DMS153 (cell line): ENCODE data around the gene ETS2.
"Not testable (repeated sequence)": the region's sequence is repeated elsewhere in the genome, so short reads cannot be mapped to it uniquely, and the experiment has no call there.

Experiments used
- DNase-seq: peaks from one replicate; lab custom pipeline; 2025; lab: John Stamatoyannopoulos, UW

ETS2 gene

GRCh38 chr21:38818325-38818723 lies 12.6 kb downstream of the ETS2 start:
- no peak for DNase-seq

GRCh38 chr21:38819051-38819718 lies 13.5 kb downstream of the ETS2 start:
- no peak for DNase-seq

DNA sequence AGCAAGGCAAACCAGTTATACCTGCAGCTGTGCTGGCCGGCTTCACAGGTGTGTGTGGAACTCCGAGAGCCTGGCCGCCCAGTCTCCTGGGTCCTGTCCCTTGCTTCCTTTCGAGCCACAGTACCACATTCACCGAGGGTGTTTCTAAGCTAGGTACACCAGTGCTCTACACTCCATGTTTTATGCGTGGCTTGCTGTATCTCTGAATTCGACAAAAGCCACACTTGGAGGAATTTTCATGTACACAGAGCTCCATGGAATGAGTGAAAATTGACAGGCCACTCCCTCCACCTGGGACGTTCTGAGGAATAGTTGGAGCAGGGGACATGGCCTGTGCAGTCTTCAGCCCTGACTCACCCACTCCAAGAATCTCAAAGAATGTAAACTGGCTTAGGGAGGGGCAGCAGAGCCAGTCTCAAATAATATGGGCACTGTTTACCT lies 14.0 kb downstream of the ETS2 start:
- DNase-seq: no peak

- no peak for DNase-seq
Observed at GRCh38 chr21:38820471-38821239, 14.9 kb downstream of the ETS2 start.

- DNase-seq: no peak
Observed at GRCh38 chr21:38821248-38821647, 15.5 kb downstream of the ETS2 start.

- no peak for DNase-seq
Observed at GRCh38 chr21:38821959-38822682, 16.4 kb downstream of the ETS2 start.

- no peak for DNase-seq
Observed at GRCh38 chr21:38822778-38823238, 17.1 kb downstream of the ETS2 start.

DNA sequence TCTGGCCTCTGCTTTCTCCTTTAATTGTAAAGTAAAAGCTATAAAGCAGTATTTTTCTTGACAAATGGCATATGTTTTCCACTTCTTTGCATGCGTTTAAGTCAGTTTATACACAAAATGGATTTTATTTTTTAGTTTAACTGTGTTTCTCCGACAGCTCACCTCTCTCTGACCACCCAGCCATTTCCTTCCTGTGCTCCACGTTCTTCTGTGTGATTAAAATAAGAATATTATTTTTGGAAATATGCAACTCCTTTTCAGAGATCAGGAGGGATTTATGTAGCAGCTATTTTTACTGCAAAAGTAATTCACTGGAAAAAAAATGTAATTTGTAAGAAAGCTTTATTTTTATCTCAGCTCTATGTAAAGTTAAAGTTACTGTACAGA lies 18.0 kb downstream of the ETS2 start:
- no peak for DNase-seq

GRCh38 chr21:38824124-38824822 lies 18.5 kb downstream of the ETS2 start:
- DNase-seq: no peak

GRCh38 chr21:38825269-38825668 lies 19.5 kb downstream of the ETS2 start:
- no peak for DNase-seq

GRCh38 chr21:38825921-38826320 lies 20.2 kb downstream of the ETS2 start:
- DNase-seq: no peak

DNA sequence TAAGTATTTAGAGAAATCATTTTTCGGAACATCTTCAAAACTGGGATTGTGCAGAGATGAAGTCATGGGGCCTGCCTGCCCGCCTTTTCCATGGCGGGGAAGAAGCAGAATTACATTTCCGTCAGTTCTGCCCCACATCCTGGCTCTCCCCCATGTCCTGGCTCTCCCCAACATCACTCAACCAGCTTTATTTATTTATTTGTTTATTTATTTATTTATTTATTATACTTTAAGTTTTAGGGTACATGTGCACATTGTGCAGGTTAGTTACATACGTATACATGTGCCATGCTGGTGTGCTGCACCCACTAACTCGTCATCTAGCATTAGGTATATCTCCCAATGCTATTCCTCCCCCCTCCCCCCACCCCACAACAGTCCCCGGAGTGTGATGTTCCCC lies 22.4 kb downstream of the ETS2 start:
- not testable (repeated sequence) for DNase-seq

- DNase-seq: no peak
Observed at GRCh38 chr21:38830671-38831525, 25.2 kb downstream of the ETS2 start.

DNA sequence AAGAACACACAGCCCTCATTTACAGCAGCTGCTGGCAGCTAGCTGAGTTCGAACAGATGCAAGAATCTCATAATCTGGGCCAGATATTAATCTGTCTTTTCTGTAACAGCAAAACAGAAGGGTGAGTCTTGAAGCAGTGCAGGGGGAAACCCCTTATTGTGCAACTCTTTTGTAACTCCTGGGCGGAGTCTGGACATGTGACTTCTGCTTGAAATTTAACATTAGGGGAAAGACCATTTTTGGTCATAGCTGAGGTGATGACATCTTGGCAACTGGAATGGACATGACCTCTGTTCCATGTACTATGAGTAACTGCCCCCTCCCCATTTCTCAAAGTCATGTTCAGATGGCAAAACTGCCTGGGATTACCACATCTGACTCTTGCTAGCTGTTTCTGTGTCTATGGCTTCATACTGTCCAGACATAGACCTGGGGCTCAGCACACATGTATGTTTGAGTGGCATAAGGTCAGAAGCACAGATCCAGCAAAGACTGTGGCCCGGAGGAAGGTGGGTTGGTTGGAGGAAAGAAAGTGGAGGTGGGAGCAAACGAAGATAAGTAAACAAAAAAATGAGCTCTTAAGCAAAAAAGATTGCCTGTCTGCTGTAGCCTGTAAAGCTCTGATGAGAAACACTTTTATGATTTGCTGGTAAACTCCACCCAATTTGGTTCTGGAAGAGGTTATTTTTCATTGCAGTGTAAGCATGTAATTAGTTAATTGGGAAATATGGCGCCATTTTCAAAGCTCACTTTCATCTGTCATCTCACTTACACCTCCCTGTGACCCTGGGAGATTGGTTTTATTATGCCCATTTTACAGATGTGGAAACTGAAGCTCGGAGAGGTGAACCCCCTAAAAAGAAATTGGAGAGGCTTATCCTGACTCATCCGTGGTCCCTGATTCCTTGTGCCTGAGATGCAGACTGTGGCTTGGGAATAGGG lies 26.1 kb downstream of the ETS2 start:
- DNase-seq: no peak

GRCh38 chr21:38832664-38833063 lies 26.9 kb downstream of the ETS2 start:
- no peak for DNase-seq

DNA sequence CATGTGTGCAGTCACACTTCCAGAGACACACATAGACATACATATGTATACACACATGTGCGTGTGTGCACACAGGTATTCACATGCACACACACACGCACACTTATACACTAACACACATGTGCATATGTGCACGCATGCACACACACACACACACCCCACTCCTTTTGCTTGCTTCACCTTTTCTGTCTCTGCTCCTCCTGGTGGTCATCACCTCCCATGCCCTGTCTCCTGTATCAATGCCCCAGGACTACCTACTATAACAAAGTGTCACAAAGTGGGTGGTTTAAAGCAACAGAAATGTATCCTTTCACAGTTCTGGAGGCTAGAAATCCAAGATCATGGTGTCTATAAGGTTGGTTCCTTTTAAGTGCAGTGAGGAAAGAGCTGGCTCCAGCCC lies 27.4 kb downstream of the ETS2 start:
- DNase-seq: no peak

GRCh38 chr21:38834725-38835124 lies 29.0 kb downstream of the ETS2 start:
- DNase-seq: peak; percentile 75

DNA sequence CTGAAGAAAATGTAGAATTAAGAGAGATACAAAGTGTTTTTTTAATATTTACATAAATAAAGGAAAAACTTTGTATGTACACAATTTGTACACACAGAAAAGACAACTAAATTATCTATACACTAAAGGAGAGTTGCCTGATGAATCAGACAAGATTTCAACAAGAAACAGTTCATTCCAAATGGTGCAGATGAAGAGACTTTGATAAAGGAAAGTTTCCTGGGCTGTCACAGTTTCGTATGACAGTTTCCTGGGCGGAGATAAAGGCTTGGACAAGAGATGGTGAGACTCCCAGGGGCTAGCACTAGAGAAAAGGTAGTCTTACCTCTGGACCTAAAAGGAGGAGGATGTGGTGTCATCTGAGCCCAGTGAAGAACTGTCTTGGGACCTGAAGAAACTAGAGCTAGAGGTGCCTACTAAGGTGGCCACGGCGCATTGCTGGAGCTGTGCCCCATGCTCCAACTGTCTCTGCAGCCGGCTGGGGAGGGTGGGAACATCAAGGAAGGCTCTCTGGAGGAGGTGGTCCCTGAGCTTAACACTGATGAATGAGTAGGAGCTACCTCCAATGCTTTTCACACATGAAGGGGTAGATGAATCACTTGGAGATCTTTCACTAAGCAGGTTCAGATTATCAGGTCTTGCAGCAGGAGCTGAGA lies 32.2 kb downstream of the ETS2 start:
- DNase-seq: no peak

- no peak for DNase-seq
Observed at GRCh38 chr21:38838598-38839327, 33.0 kb downstream of the ETS2 start.
